GM19468 (cell line): ENCODE measurements around the gene FOXP4.

Source experiments
- ATAC-seq: cut with Tn5 transposase; IDR thresholded peaks from one replicate; pipeline ENCODE4 v1.9.1; 2021; ENCODE audit warnings: mild to moderate bottlenecking, moderate library complexity, moderate number of reproducible peaks; ENCODE audit not compliant: unreplicated experiment; ENCODE audit errors: extremely low read depth

The FOXP4 gene

GRCh38 chr6:41579088-41579610 lies 33.0 kb downstream of the FOXP4 start:
- no peak for ATAC-seq

- no peak for ATAC-seq
These were observed 34.5 kb downstream of the FOXP4 start for GRCh38 chr6:41580690-41581089.

GRCh38 chr6:41581381-41581991 lies 35.3 kb downstream of the FOXP4 start:
- ATAC-seq = no peak

- ATAC-seq = no peak
These were observed 36.4 kb downstream of the FOXP4 start for GRCh38 chr6:41582540-41582939.

GRCh38 chr6:41583565-41583964 lies 37.4 kb downstream of the FOXP4 start:
- no peak for ATAC-seq

- ATAC-seq = no peak
These were observed 38.0 kb downstream of the FOXP4 start for GRCh38 chr6:41584205-41584604.

GRCh38 chr6:41584668-41585205 lies 38.6 kb downstream of the FOXP4 start:
- ATAC-seq = no peak

- no peak for ATAC-seq
These were observed 39.4 kb downstream of the FOXP4 start for GRCh38 chr6:41585605-41586004.

- no peak for ATAC-seq
These were observed 40.2 kb downstream of the FOXP4 start for GRCh38 chr6:41586252-41587007.

- ATAC-seq = no peak
These were observed 41.1 kb downstream of the FOXP4 start for GRCh38 chr6:41587131-41587879.

GRCh38 chr6:41588111-41588510 lies 41.9 kb downstream of the FOXP4 start:
- no peak for ATAC-seq

GRCh38 chr6:41589223-41589622 lies 43.0 kb downstream of the FOXP4 start:
- ATAC-seq = no peak

- ATAC-seq = no peak
These were observed 43.7 kb downstream of the FOXP4 start for GRCh38 chr6:41589636-41590622.

GRCh38 chr6:41591122-41591521 lies 44.9 kb downstream of the FOXP4 start:
- no peak for ATAC-seq

- ATAC-seq = no peak
These were observed 45.8 kb downstream of the FOXP4 start for GRCh38 chr6:41591859-41592502.

GRCh38 chr6:41593406-41593805 lies 47.2 kb downstream of the FOXP4 start:
- ATAC-seq = no peak

GRCh38 chr6:41593839-41594238 lies 47.7 kb downstream of the FOXP4 start:
- no peak for ATAC-seq

- no peak for ATAC-seq
These were observed 48.1 kb downstream of the FOXP4 start for GRCh38 chr6:41594326-41594725.

- no peak for ATAC-seq
These were observed 48.6 kb downstream of the FOXP4 start for GRCh38 chr6:41594766-41595165.
